GM23338 (cell line): Measurements from ENCODE around the gene GLTP. TPM values are rescaled to one million over a fixed set of nuclear protein-coding genes. Genes with fewer than 3 reads are reported as not detected.

Experiments
- ATAC-seq: fragments of 200-7000 bp; cut with Tn5 transposase; 3 replicates; pipeline ENCODE4 v1.9.1; 2020
- DNase-seq: peaks from one replicate; pipeline ENCODE4 v3.0.0-alpha.2; 2015; ENCODE audit warnings: low spot score
- H2AFZ ChIP-seq: fragments of 200-600 bp; sonication (generic); 2 replicates; pipeline ENCODE4 v1.8.0; 2016; ENCODE audit warnings: antibody characterized with exemption, mild to moderate bottlenecking, moderate library complexity
- H3F3A ChIP-seq: fragments of 200-600 bp; sonication (generic); replicated peaks from 2 replicates; pipeline ENCODE4 v1.8.0; 2017; ENCODE audit warnings: antibody characterized with exemption, mixed run types, low read depth
- H3K27ac ChIP-seq: fragments of 200-600 bp; sonication (generic); 2 replicates; pipeline ENCODE4 v1.6.1; 2016; ENCODE audit warnings: low read depth
- H3K27me3 ChIP-seq: fragments of 200-600 bp; sonication (generic); 2 replicates; pipeline ENCODE4 v1.8.0; 2016; ENCODE audit warnings: mild to moderate bottlenecking, mixed run types, moderate library complexity; ENCODE audit not compliant: insufficient read depth
- H3K36me3 ChIP-seq: fragments of 200-600 bp; sonication (generic); 2 replicates; pipeline ENCODE4 v1.8.0; 2016; ENCODE audit warnings: mild to moderate bottlenecking; ENCODE audit not compliant: insufficient read depth
- H3K4me1 ChIP-seq: fragments of 200-600 bp; sonication (generic); 2 replicates; pipeline ENCODE4 v1.8.0; 2016; ENCODE audit warnings: mild to moderate bottlenecking, moderate library complexity; ENCODE audit not compliant: insufficient read depth
- H3K4me2 ChIP-seq: fragments of 200-600 bp; sonication (generic); 2 replicates; pipeline ENCODE4 v1.7.1; 2017; ENCODE audit warnings: mixed run types
- H3K4me3 ChIP-seq: fragments of 200-600 bp; sonication (generic); 2 replicates; pipeline ENCODE4 v1.6.1; 2016; ENCODE audit warnings: mixed run types
- H3K79me2 ChIP-seq: fragments of 200-600 bp; sonication (generic); replicated peaks from 2 replicates; pipeline ENCODE4 v1.8.0; 2017; ENCODE audit warnings: mild to moderate bottlenecking; ENCODE audit not compliant: insufficient read depth
- H3K9me2 ChIP-seq: fragments of 200-600 bp; sonication (generic); 2 replicates; pipeline ENCODE4 v1.8.0; 2017; ENCODE audit not compliant: insufficient read depth
- H4K20me1 ChIP-seq: fragments of 200-600 bp; sonication (generic); replicated peaks from 2 replicates; pipeline ENCODE4 v1.8.0; 2017; ENCODE audit warnings: mild to moderate bottlenecking; ENCODE audit not compliant: insufficient read depth
- H3K27ac Mint-ChIP-seq: 2 replicates; pipeline ENCODE4 v1.8.0; 2020; ENCODE audit warnings: inconsistent platforms, mild to moderate bottlenecking, moderate library complexity, mixed read lengths
- H3K27me3 Mint-ChIP-seq: 3 replicates; pipeline ENCODE4 v1.8.0; 2022; ENCODE audit warnings: low read depth, mild to moderate bottlenecking, moderate library complexity, mixed read lengths, inconsistent platforms; ENCODE audit not compliant: insufficient read depth, poor library complexity
- H3K36me3 Mint-ChIP-seq: 3 replicates; pipeline ENCODE4 v1.8.0; 2021; ENCODE audit warnings: low read depth, mild to moderate bottlenecking, inconsistent platforms, moderate library complexity, mixed read lengths
- H3K4me1 Mint-ChIP-seq: 3 replicates; pipeline ENCODE4 v1.8.0; 2020; ENCODE audit warnings: mild to moderate bottlenecking, inconsistent platforms, mixed read lengths
- H3K4me3 Mint-ChIP-seq: 3 replicates; pipeline ENCODE4 v1.8.0; 2021; ENCODE audit warnings: moderate library complexity, mild to moderate bottlenecking, inconsistent platforms, mixed read lengths
- H3K9me3 Mint-ChIP-seq: 3 replicates; pipeline ENCODE4 v1.8.0; 2020; ENCODE audit warnings: moderate library complexity, mild to moderate bottlenecking, inconsistent platforms, mixed read lengths
- CREB1 ChIP-seq: fragments of 250-450 bp; sonication (Bioruptor Pico); IDR thresholded peaks from 2 replicates; pipeline ENCODE4 v1.5.0; 2020; ENCODE audit warnings: low read depth, mild to moderate bottlenecking, moderate library complexity
- EZH2 ChIP-seq: fragments of 200-600 bp; sonication (generic); IDR thresholded peaks from one replicate; pipeline ENCODE4 v1.8.0; 2017; ENCODE audit warnings: antibody characterized with exemption, mild to moderate bottlenecking, low read depth; ENCODE audit not compliant: unreplicated experiment
- JUNB ChIP-seq: IDR thresholded peaks from one replicate; pipeline ENCODE4 v1.6.1; 2016; ENCODE audit warnings: antibody characterized with exemption; ENCODE audit not compliant: unreplicated experiment
- NANOG ChIP-seq: IDR thresholded peaks from 2 replicates; pipeline ENCODE4 v1.6.1; 2016; ENCODE audit warnings: antibody characterized with exemption, borderline replicate concordance
- STAT1 ChIP-seq: IDR thresholded peaks from one replicate; pipeline ENCODE4 v1.6.1; 2016; ENCODE audit warnings: antibody characterized with exemption; ENCODE audit not compliant: unreplicated experiment
- ZNF114 ChIP-seq: fragments of 250-450 bp; sonication (Bioruptor Pico); IDR thresholded peaks from 2 replicates; pipeline ENCODE4 v1.5.0; 2020; ENCODE audit warnings: mild to moderate bottlenecking, moderate library complexity
- ZNF331 ChIP-seq: fragments of 250-450 bp; sonication (Bioruptor Pico); IDR thresholded peaks from 2 replicates; pipeline ENCODE4 v1.5.0; 2020; ENCODE audit warnings: low read depth, mild to moderate bottlenecking, moderate library complexity
- polyA plus RNA-seq: library from polyadenylated mRNA; unstranded; fragments of >200 nt; fragmentation: Nextera tagmentation; extraction: Ambion mirVana; gene quantifications from 2 replicates; pipeline ENCODE4 v1.2.1, GENCODE V29; 2016
- total RNA-seq: library from RNA; depleted of rRNA; stranded (reverse); fragments of >200 nt; shearing (Covaris generic); gene quantifications from 2 replicates; pipeline ENCODE4 v1.2.3, GENCODE V29; 2014
- TF ChIP-seq, protein P1 (sequence below), 2 experiments: fragments of 200-600 bp in 1 of 2; sonication (generic) in 1 of 2; conservative IDR thresholded peaks; 2 replicates each; pipeline versions ENCODE4 v1.5.1 to v1.6.1; 2016 to 2017; ENCODE audit warnings: antibody characterized with exemption in 2 of 2, low read depth in 2 of 2, mild to moderate bottlenecking in 2 of 2, moderate library complexity in 1 of 2
- TF ChIP-seq, protein P2 (sequence below): IDR thresholded peaks from one replicate; pipeline ENCODE4 v1.6.1; 2018; ENCODE audit warnings: antibody characterized with exemption; ENCODE audit not compliant: unreplicated experiment

Gene GLTP
- total and polyA plus RNA-seq, 2 experiments from 2014 or later = 26.5 to 30.2 TPM

DNA sequence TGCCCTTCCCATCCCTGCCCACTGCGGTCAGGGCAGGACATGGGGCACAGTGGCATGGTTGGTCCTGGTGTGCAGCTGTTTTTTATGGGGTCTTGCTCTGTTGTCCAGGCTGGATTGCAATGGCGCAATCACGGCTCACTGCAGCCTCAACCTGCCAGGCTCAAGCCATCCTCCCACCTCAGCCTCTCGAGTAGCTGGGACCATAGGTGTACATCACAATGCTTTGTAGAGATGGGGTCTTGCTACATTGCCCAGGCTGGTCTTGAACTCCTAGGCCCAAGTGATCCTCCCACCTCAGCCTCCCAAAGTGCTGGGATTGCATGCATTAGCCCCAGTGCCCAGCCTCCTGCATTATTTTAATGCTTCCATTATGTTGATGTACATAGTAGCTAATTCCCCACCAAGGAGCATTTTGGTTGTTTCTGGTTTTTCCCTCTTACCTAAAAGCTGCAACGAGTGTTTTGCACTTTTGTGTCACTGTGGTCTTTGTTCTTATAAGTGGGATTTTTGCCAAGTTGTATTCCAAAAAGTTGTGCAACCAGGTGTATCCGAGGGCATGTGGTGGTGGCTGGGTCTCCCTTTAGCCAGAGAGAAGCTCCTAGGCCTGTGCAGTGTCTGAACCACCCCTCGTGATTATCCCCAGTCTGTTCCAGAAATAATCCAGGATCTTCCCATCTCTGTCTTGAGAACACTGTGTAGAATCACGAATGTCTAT lies 30.1 kb upstream of the GLTP start:
- no peak overlapping the region for H3K27ac Mint-ChIP-seq
- H3K36me3 Mint-ChIP-seq = peaks cover 45% of the 10 kb centered on the region
- Histone ChIP-seq H4K20me1 (peaks cover 8% of the 10 kb centered on the region), H2AFZ (no peak overlapping the region), H3K79me2 (no peaks in the 10 kb centered on the region), H3F3A (0 out of 2 replicates have a peak, but pooled peaks cover 5% of the 10 kb centered on the region), H3K4me1 (no peaks in the 10 kb centered on the region), H3K27ac (no peak overlapping the region), H3K27me3 (peaks cover 41% of the 10 kb centered on the region), H3K4me2 (no peak overlapping the region), H3K9me2 (no peaks in the 10 kb centered on the region), H3K4me3 (no peak overlapping the region), H3K36me3 (no peaks in the 10 kb centered on the region)
- no peak overlapping the region for H3K4me3 Mint-ChIP-seq
- TF ChIP-seq CREB1 (CRISPR knock-in tag) = no peak
- TF ChIP-seq STAT1 = no peak
- TF ChIP-seq NANOG = no peak
- TF ChIP-seq, protein P1, sequence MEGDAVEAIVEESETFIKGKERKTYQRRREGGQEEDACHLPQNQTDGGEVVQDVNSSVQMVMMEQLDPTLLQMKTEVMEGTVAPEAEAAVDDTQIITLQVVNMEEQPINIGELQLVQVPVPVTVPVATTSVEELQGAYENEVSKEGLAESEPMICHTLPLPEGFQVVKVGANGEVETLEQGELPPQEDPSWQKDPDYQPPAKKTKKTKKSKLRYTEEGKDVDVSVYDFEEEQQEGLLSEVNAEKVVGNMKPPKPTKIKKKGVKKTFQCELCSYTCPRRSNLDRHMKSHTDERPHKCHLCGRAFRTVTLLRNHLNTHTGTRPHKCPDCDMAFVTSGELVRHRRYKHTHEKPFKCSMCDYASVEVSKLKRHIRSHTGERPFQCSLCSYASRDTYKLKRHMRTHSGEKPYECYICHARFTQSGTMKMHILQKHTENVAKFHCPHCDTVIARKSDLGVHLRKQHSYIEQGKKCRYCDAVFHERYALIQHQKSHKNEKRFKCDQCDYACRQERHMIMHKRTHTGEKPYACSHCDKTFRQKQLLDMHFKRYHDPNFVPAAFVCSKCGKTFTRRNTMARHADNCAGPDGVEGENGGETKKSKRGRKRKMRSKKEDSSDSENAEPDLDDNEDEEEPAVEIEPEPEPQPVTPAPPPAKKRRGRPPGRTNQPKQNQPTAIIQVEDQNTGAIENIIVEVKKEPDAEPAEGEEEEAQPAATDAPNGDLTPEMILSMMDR (conservative IDR thresholded peaks at IDR 0.05; ENCODE audit: low read depth in 2 of 2) = no peak
- TF ChIP-seq JUNB = no peak
- no peak for DNase-seq
- peaks cover 15% of the 10 kb centered on the region for H3K4me1 Mint-ChIP-seq
- H3K27me3 Mint-ChIP-seq = peaks cover 23% of the 10 kb centered on the region
- no peaks in the 10 kb centered on the region for H3K9me3 Mint-ChIP-seq
- no peak for ATAC-seq

DNA sequence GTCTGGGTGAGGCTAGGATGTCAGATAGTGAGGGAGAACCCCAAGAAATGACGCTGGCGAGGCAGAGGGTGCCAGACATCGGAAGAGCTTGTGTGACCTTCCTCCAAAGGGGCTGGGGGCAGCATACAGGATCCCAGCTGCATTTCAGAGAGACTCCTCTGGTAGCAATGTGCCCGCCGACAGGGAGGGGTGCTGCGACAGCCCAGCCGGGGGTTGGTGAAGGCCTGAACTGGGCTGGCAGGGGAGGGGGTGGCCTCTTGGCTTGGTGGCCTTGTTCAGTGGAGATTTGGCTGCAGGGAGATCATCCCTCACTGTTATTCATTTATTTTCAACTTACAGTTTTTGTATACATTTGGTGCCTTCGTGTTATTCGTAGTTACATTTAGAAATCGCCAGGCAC lies 25.0 kb upstream of the GLTP start:
- H3K4me3 ChIP-seq = no peak overlapping the region
- ATAC-seq = no peak
- H3K27ac ChIP-seq = no peak overlapping the region
- Mint-ChIP-seq H3K4me3 (no peak overlapping the region), H3K9me3 (no peaks in the 10 kb centered on the region), H3K4me1 (peaks cover 31% of the 10 kb centered on the region), H3K36me3 (peaks cover 52% of the 10 kb centered on the region), H3K27ac (no peak overlapping the region), H3K27me3 (peaks cover 63% of the 10 kb centered on the region)
- H3K4me1 ChIP-seq = peaks cover 9% of the 10 kb centered on the region
- H3F3A ChIP-seq = peaks cover 3% of the 10 kb centered on the region; the same call in 1 of the 2 replicates
- H2AFZ ChIP-seq = no peak overlapping the region
- H3K36me3 ChIP-seq = no peaks in the 10 kb centered on the region; the same call in 1 of the 2 replicates
- no peak overlapping the region for H3K4me2 ChIP-seq
- H4K20me1 ChIP-seq = peaks cover 23% of the 10 kb centered on the region
- no peak for DNase-seq
- H3K79me2 ChIP-seq = no peaks in the 10 kb centered on the region
- H3K27me3 ChIP-seq = peaks cover 88% of the 10 kb centered on the region
- H3K9me2 ChIP-seq = no peaks in the 10 kb centered on the region
- TF ChIP-seq ZNF114 (CRISPR knock-in tag) (no peak), EZH2 (no peak), STAT1 (no peak), NANOG (no peak), CREB1 (CRISPR knock-in tag) (no peak), ZNF331 (no peak)
- TF ChIP-seq, protein P2, sequence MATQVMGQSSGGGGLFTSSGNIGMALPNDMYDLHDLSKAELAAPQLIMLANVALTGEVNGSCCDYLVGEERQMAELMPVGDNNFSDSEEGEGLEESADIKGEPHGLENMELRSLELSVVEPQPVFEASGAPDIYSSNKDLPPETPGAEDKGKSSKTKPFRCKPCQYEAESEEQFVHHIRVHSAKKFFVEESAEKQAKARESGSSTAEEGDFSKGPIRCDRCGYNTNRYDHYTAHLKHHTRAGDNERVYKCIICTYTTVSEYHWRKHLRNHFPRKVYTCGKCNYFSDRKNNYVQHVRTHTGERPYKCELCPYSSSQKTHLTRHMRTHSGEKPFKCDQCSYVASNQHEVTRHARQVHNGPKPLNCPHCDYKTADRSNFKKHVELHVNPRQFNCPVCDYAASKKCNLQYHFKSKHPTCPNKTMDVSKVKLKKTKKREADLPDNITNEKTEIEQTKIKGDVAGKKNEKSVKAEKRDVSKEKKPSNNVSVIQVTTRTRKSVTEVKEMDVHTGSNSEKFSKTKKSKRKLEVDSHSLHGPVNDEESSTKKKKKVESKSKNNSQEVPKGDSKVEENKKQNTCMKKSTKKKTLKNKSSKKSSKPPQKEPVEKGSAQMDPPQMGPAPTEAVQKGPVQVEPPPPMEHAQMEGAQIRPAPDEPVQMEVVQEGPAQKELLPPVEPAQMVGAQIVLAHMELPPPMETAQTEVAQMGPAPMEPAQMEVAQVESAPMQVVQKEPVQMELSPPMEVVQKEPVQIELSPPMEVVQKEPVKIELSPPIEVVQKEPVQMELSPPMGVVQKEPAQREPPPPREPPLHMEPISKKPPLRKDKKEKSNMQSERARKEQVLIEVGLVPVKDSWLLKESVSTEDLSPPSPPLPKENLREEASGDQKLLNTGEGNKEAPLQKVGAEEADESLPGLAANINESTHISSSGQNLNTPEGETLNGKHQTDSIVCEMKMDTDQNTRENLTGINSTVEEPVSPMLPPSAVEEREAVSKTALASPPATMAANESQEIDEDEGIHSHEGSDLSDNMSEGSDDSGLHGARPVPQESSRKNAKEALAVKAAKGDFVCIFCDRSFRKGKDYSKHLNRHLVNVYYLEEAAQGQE = no peak
